HG02759 (cell line): Measurements from ENCODE around the gene NUP210L.
"Not testable (repeated sequence)": the region's sequence is repeated elsewhere in the genome, so short reads cannot be mapped to it uniquely, and the experiment has no call there.

ENCODE experiments used
- ATAC-seq: cut with Tn5 transposase; IDR thresholded peaks from one replicate; pipeline ENCODE4 v1.9.1; 2021; ENCODE audit warnings: mild to moderate bottlenecking, moderate library complexity; ENCODE audit not compliant: unreplicated experiment

The NUP210L gene

DNA sequence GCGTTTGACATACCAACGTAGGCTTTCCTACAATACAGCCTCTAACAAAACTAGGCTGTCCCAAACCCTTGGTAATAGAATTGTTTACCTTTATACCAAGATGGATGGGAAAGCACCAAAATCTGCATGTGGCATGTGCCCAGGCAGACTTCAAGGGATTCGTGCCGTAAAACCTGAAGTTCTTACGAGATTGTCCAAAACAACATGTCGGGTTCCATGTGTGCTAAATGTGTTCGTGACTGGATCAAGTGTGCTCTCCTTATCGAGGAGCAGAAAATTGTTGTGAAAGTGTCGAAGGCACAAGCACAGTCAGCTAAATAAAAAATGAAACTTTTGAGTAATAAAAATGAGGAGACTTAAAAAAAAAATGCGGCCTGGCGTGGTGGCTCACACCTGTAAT, 159.2 kb downstream of the NUP210L start:
- ATAC-seq, result no peak

DNA sequence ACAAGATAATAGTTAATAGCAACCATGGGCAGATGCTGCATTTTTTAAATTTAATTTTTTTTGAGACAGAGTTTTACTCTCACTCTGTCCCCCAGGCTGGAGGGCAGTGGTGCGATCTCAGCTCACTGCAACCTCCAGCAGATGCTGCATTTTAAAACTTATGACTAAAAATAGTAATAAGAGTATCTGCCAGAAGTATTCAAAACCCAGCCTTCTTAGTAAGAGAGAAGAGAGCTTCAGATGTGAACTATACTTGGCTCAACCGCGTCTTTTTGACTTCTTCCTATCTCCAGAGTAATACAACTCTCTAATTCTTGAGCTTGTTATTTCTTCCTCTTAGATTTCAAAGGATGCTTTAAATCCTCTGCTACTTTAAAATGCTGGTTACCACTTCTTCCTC, 159.7 kb downstream of the NUP210L start:
- ATAC-seq, result no peak

DNA sequence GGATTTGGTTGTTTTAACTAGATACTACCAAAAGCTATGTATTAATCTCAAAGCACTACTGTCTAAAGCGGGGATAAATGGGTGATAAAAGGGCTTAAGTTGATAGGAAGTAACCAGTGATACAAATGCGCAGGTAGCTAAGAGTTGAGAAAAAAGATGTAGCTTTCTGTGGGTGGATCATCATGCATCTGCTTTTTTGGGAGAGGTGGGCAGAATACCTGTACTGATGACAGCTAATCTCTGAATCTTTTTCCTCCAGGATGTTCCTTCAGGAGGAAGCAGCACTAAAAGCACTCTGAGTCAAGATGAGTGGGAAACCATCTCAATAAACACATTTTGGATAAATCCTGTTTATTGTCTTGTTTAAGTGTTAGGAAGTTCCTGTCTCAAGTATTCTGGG, 163.1 kb downstream of the NUP210L start:
- no peak for ATAC-seq

DNA sequence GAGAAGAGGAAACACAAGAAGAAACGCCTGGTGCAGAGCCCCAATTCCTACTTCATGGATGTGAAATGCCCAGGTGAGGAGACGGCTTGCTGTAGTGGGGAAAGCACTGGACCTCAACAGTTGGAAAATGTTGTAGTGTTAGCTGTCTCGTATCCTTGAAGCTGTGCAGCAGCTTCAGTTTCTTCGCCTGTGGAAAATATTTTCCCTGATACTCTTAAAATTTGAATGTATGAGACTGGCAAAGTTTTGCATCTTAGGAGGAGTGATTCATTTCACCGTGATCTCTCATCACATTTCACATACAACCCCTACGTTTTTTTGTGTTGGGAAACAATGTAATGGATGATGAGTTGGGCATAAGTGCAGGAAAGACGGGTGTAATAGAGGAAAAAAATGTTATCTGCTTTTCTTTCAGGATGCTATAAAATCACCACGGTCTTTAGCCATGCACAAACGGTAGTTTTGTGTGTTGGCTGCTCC, 163.7 kb downstream of the NUP210L start:
- ATAC-seq, result no peak

DNA sequence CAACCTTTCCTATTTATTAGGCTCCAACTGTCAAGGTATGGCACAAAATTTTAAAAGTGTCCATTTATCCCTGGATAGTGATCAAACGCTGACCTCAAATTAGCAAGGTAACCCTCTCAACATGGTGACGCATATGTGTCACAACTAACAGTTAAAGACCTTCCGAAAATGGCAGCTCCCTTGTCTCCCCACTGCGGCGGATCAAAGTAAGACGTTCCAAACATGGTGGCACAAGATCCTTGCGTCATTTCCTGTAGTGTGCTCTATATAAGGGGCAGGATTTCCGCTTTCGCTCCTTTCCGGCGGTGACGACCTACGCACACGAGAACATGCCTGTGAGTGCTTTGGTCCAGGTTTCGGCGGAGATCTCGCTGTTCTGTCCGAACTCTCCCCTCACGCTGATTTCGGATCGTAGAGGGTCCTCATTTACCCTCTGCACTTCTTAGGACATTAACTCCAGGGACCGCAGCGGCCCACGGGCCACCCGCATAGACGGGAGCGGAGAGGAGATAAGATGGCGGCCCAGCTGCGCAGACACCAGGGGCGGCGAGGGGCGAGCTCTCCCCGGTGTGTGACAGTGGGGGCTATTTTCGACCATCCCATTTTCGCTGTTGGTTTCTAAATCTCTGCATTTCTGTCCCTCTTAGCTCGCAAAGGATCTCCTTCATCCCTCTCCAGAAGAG, 164.3 kb downstream of the NUP210L start, which contains the start of gene RPS27:
TSS of gene RPS27 (plus strand) at position 295 of the 683 bp plus-strand sequence. CDS start at position 330, 35 bp downstream.
- peak; percentile 72 for ATAC-seq

DNA sequence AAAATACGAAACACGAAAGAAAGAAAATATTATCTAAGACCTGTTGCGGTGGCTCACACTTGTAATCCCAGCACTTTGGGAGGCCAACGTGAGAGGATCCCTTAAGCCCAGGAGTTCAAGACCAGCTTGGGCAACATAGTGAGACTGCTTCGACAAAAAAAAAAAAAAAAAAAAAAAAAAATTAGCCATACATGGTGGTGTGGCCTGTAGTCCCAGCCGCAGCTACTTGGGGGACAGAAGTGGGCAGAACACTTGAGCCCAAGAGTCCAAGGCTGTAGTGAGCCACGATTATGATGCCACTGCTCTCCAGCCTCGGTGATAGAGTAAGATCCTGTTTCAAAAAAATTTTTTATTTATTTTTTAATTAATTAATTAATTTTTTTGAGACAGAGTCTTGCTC, 167.3 kb downstream of the NUP210L start:
- no peak for ATAC-seq

DNA sequence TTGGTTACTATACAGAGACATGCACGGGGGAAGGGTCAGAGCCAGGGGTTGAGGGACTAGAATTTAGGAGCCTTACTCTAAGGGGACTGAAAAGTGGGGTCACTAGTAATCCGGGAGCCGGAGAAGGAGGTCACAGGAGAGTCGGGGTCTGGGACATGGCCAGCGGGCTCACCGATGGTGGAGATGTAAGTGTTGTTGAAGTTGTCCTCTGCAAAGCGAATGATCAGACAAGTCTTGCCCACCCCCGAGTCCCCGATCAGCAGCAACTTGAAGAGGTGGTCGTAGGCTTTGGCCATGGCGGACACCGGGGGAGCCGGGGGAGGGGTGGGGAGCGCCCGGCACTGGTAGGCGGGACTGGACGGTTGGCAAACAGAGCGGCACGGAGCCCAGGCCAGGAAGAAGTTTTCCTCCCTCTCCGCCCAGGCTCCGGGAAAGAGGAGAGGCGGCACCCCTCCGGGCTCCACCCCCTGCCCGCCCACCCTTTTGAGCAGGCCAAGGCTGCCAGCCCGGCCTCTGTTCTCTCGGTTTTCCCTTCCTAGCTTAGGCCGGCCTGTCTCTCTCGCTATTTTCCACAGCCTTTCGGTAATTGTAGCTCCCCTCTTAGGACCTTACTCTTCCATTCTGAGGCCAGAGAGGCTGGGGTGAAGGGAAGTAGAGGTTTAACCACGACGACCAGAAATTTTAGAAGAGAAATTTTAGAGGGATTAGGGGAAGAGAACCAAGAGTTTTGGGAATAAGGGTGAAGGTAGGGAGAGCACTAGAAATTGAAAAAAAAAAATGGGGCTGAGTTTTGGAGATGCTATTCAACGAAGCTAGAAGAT, 168.7 kb downstream of the NUP210L start, which contains the start of gene RAB13:
TSS of gene RAB13 (minus strand) at position 399 of the 821 bp plus-strand sequence. CDS start at position 296, 103 bp downstream.
- ATAC-seq, result no peak

DNA sequence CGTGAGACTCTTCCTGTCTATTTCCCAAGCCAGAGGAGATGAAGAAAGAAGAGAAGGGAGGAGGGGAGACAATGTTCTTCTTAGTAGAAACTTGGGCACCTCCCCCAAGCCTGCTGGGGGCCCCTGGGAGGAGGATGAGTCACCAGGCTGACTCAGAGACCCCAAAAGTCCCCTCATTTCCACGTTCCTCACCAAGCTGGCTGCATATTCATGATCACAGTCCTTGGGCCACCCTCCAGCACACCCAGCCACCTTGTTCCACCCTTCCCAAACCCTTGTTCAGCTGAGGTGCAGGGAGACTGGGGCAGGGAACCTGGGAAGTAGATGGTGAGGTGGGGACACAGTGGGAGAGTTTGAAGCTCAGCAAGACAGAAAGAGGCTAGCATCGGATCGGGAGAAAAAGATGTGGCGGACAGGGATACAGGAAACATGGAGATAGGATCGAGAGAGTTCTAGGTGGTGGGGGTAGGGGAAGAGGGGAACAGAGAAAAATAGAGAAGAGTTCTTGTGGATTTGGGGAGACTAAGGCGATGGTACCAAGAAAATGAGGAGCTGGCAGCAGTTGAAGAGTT, 169.4 kb downstream of the NUP210L start:
- ATAC-seq, result no peak

DNA sequence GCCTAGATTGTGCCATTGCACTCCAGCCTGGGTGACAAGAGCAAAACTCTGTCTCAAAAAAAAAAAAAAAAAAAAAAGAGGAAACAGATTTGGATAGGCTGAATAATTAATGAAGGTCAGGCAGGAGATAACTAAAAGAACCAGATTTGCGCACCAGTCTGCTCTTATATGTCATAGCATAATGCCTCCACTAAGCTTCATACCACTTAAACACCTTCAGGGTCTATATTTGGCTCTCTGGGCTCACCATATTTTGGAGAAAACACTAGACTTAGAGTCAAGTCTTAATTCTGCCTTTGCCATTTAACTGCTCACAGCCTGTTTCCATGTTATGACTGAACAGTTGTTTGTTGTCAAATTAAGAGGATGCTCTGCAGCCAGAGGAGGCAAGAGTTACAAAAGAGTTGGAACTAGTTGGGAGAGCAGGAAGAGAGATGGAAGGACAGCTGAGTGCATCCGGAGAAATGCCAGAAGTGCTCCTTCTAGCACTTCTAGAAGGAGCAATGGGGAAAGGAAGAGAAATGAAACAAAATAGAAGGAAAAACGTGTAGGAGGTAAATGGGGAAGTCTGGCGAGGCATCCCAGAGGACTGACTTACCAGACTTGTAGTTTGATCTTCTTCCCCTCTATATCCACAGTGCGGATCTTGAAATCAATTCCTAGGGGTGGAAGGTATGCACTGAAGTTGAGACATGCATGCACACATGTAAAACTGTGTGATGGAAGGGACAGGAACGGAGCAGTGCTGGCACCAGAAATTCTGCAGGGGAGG, 170.6 kb downstream of the NUP210L start:
- ATAC-seq, result no peak

DNA sequence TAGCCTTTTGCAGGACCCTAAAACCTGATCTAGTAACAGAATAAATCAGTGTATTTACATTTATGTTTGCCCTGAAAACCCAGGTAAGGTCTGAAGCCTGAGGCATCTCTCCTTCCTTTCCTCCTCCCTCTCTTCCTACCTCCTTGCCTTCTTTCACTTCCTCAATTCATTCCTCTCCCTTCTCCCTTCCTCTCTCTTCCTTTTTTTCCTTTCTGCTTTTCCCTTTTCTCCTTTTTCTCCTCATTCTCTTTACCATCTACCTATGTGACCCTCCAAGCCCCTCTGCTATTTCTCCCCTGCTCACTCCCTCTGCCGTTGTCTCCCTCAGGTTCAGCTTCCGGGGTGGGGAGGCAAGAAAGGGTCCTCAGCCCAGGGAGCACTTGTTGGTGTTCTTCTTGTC, 173.1 kb downstream of the NUP210L start:
- not testable (repeated sequence) for ATAC-seq

DNA sequence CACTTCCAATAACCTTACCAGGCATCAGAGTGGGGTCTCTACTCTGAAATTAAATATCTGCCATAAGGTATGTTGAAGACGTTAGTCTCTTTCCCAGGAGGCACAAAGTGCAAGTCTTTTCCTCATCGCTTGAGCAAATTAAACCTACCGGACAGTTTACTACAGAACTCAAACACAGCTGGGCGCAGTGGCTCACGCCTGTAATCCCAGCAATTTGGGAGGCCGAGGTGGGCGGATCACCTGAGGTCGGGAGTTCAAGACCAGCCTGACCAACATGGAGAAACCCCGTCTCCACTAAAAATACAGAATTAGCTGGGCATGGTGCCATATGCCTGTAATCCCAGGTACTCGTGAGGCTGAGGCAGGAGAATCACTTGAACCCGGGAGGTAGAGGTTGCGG, 175.8 kb downstream of the NUP210L start:
- ATAC-seq, result not testable (repeated sequence)

DNA sequence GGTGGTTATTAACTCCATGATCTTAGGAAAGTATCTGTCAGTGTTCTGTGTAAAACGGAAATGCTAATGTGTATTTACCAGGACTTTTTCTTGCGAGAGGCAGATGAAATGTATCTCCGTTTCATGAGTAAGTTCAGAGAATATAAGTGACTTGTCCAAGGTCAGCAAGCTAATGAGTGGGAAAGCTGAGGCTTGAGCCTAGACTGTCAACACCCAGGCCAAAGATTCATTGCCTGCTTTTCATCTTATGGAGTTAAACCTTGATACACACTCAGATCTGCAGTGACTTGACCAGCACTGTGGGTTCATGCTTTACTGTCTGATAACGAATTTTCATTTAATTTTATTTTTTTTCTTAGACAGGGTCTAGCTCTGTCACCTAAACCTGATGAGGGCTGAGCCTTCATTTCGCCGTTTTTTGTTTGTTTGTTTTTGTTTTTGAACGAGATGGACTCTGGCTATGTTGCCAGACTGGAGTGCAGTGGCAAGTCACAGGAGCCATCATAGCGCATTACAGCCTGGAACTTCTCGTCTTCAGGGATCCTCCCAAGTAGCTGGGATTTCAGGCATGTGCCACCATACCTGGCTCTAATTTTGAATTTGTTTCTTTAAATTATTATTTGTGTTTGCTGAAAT, 176.5 kb downstream of the NUP210L start:
- ATAC-seq, result no peak

DNA sequence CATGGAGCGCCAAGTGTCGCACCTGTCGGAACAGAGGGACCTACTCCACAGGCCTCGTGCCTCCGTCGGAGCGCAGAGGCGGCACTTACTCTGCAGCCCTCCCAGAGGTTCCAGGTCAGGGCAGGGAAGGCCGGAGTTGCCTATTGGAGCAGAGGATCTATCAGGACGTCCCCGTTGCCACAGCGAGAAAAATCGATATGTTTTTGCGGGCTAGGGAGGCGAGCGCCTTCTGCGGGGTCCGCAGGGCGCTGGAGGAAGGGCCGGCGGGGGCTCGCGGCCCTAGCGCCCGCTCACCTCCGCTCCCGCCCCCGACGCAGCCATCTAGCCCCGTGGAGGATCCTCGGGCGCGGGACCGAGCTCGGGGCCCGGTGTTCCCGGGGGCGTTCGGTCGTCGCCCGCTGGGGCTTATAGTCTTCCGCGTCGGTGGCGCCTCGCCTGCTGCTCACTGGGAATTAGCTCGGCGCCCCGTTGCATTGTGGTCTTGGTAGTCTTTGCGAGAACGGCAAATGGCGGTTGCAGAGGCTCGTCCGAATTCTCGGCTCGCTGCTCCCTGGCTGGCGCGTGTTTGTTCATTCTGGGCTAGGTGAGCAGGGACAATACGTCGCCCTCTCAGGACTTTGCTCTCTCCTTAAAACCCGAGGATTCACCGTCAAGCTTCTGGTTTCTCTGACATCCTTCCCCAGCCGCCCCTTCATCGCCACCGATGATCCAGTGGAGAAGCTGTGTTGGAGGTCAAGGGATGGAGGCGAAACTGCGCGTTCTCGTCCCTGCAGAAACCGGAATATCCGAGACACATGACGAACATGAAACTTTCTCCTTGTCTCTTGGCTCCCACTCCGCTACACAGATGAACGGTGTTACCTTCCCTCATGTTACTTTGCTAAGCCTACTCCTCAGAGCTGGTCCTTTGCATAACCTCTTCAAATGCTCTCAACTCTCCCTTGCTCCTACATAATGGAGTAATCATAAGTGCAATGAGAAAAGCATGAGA, 177.3 kb downstream of the NUP210L start, which contains the start of gene JTB:
TSS of gene JTB (minus strand) at position 425 of the 991 bp plus-strand sequence. CDS start at position 3, 422 bp downstream.
- ATAC-seq, result peak; percentile 84

DNA sequence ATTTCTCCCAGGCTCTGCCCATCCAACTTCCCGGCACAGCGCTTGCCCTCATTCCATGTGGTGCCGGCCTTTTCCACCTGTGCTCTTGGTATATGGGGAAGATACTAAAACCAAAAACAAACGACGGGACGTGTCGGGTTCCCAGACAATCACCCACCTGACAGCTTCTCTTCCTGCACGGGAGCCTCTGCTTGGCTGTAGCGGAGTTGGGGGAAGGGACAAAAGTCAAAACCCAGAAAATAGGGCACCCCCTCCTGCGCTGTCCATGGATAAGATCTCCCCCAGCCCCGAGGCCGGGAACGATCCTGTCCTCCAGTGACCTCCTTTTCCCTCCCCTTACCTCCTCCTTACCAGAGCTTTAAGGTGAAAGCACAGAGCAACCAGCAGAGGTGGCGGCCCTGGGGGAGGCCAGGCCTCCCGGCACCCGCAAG, 178.0 kb downstream of the NUP210L start:
- no peak for ATAC-seq

DNA sequence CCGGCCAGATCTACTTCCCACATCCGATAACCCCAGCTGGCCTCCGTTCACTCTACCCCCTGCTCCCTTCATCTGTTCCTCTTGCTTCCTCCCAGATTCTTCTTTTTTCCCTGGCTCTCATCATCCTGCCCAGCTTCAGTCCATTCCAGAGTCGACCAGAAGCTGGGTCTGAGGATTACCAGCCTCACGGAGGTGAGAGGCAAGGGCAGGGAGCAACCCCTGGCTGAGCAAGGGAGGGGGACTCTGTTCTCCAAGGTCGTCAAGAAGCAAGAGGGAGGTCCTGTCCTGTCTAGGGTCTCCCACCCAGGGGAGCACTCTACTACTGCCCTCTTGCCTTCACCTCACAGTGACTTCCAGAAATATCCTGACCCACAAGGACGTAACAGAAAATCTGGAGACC, 181.3 kb downstream of the NUP210L start:
- ATAC-seq, result no peak

DNA sequence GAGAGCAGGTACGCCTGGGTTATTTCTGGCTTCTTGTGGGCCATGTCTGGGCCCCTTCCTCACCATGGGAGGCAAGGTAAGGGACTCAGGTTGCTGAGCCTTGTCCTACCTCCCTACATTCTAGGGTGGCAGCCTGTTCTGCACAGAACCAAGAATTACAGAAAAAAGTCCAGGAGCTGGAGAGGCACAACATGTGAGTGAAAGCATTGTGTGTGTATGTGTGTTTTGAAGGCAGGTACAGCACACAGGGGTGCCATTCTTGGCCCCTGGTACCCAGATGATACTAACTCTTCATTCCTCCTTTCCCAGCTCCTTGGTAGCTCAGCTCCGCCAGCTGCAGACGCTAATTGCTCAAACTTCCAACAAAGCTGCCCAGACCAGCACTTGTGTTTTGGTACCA, 181.8 kb downstream of the NUP210L start:
- no peak for ATAC-seq

DNA sequence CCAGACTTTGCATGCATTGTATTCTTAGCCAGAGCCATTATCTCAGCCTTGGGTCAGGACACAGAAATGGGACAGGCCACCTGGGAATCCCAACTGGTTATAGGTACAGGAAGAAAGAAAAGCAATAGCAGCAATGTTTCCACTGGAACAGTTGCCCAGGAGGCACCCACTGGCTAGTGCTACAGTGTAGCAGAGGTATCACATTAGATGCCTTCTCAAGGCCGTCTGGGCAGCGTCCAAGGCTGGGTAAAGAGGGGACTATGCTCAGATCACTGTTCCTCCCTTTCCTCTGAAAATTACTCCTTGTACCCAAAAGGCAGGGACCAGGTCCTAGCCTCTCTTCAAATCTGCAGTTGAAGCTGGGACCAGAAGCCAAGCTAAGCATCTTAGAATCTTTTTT, 184.5 kb downstream of the NUP210L start:
- ATAC-seq, result no peak

DNA sequence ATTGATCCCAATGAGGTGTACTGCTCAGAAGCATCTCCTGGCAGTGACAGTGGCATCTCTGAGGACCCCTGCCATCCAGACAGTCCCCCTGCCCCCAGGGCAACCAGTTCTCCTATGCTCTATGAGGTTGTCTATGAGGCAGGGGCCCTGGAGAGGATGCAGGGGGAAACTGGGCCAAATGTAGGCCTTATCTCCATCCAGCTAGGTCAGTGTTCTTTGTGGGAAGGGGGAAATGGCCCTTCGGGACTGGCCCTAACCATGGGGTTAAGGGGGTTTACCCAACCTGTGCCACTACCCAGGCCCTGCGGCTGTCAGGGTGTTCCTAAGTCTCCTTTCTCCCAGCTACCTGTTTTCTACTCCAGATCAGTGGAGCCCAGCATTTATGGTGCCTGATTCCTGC, 185.9 kb downstream of the NUP210L start:
- no peak for ATAC-seq

DNA sequence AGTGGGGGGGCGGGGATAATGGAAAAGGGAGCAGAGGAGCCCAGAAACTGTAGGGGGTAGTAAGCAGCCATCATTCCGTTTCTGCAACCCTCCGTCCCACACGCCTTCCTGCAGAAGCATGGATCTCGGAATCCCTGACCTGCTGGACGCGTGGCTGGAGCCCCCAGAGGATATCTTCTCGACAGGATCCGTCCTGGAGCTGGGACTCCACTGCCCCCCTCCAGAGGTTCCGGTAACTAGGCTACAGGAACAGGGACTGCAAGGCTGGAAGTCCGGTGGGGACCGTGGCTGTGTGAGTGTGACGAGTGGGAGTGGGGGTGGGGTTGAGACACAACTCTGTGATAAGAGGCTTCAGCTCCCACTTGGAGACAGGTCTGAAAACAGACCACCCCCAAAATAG, 186.5 kb downstream of the NUP210L start:
- no peak for ATAC-seq
